ENCODE measurements around the gene FLRT2.

GRCh38 chr14:85622986-85623685 is 93.2 kb downstream of the FLRT2 start:
- TF ChIP-seq JAZF1 (CRISPR knock-in tag; IDR thresholded peaks at IDR 0.05) (no peak), MYBL2 (CRISPR knock-in tag; IDR thresholded peaks at IDR 0.05) (no peak), CTCF (IDR thresholded peaks at IDR 0.05) (no peak), TEAD4 (CRISPR knock-in tag; IDR thresholded peaks at IDR 0.05) (no peak), MLX (CRISPR knock-in tag; IDR thresholded peaks at IDR 0.05) (no peak), IRF1 (CRISPR knock-in tag; IDR thresholded peaks at IDR 0.05) (no peak), NR1H2 (CRISPR knock-in tag; IDR thresholded peaks at IDR 0.05) (no peak)
